GM23338 (cell line): Measurements from ENCODE around the gene CSTF1. TPM values are rescaled to one million over a fixed set of nuclear protein-coding genes. Genes with fewer than 3 reads are reported as not detected.

Experiments
- ATAC-seq: fragments of 200-7000 bp; cut with Tn5 transposase; 3 replicates; pipeline ENCODE4 v1.9.1; 2020
- DNase-seq: peaks from one replicate; pipeline ENCODE4 v3.0.0-alpha.2; 2015; ENCODE audit warnings: low spot score
- H2AFZ ChIP-seq: fragments of 200-600 bp; sonication (generic); 2 replicates; pipeline ENCODE4 v1.8.0; 2016; ENCODE audit warnings: antibody characterized with exemption, mild to moderate bottlenecking, moderate library complexity
- H3F3A ChIP-seq: fragments of 200-600 bp; sonication (generic); replicated peaks from 2 replicates; pipeline ENCODE4 v1.8.0; 2017; ENCODE audit warnings: antibody characterized with exemption, mixed run types, low read depth
- H3K27ac ChIP-seq: fragments of 200-600 bp; sonication (generic); 2 replicates; pipeline ENCODE4 v1.6.1; 2016; ENCODE audit warnings: low read depth
- H3K27me3 ChIP-seq: fragments of 200-600 bp; sonication (generic); 2 replicates; pipeline ENCODE4 v1.8.0; 2016; ENCODE audit warnings: mild to moderate bottlenecking, mixed run types, moderate library complexity; ENCODE audit not compliant: insufficient read depth
- H3K36me3 ChIP-seq: fragments of 200-600 bp; sonication (generic); 2 replicates; pipeline ENCODE4 v1.8.0; 2016; ENCODE audit warnings: mild to moderate bottlenecking; ENCODE audit not compliant: insufficient read depth
- H3K4me1 ChIP-seq: fragments of 200-600 bp; sonication (generic); 2 replicates; pipeline ENCODE4 v1.8.0; 2016; ENCODE audit warnings: mild to moderate bottlenecking, moderate library complexity; ENCODE audit not compliant: insufficient read depth
- H3K4me2 ChIP-seq: fragments of 200-600 bp; sonication (generic); 2 replicates; pipeline ENCODE4 v1.7.1; 2017; ENCODE audit warnings: mixed run types
- H3K4me3 ChIP-seq: fragments of 200-600 bp; sonication (generic); 2 replicates; pipeline ENCODE4 v1.6.1; 2016; ENCODE audit warnings: mixed run types
- H3K79me2 ChIP-seq: fragments of 200-600 bp; sonication (generic); replicated peaks from 2 replicates; pipeline ENCODE4 v1.8.0; 2017; ENCODE audit warnings: mild to moderate bottlenecking; ENCODE audit not compliant: insufficient read depth
- H3K9me2 ChIP-seq: fragments of 200-600 bp; sonication (generic); 2 replicates; pipeline ENCODE4 v1.8.0; 2017; ENCODE audit not compliant: insufficient read depth
- H4K20me1 ChIP-seq: fragments of 200-600 bp; sonication (generic); replicated peaks from 2 replicates; pipeline ENCODE4 v1.8.0; 2017; ENCODE audit warnings: mild to moderate bottlenecking; ENCODE audit not compliant: insufficient read depth
- H3K27ac Mint-ChIP-seq: 2 replicates; pipeline ENCODE4 v1.8.0; 2020; ENCODE audit warnings: inconsistent platforms, mild to moderate bottlenecking, moderate library complexity, mixed read lengths
- H3K27me3 Mint-ChIP-seq: 3 replicates; pipeline ENCODE4 v1.8.0; 2022; ENCODE audit warnings: low read depth, mild to moderate bottlenecking, moderate library complexity, mixed read lengths, inconsistent platforms; ENCODE audit not compliant: insufficient read depth, poor library complexity
- H3K36me3 Mint-ChIP-seq: 3 replicates; pipeline ENCODE4 v1.8.0; 2021; ENCODE audit warnings: low read depth, mild to moderate bottlenecking, inconsistent platforms, moderate library complexity, mixed read lengths
- H3K4me1 Mint-ChIP-seq: 3 replicates; pipeline ENCODE4 v1.8.0; 2020; ENCODE audit warnings: mild to moderate bottlenecking, inconsistent platforms, mixed read lengths
- H3K4me3 Mint-ChIP-seq: 3 replicates; pipeline ENCODE4 v1.8.0; 2021; ENCODE audit warnings: moderate library complexity, mild to moderate bottlenecking, inconsistent platforms, mixed read lengths
- H3K9me3 Mint-ChIP-seq: 3 replicates; pipeline ENCODE4 v1.8.0; 2020; ENCODE audit warnings: moderate library complexity, mild to moderate bottlenecking, inconsistent platforms, mixed read lengths
- CREB1 ChIP-seq: fragments of 250-450 bp; sonication (Bioruptor Pico); IDR thresholded peaks from 2 replicates; pipeline ENCODE4 v1.5.0; 2020; ENCODE audit warnings: low read depth, mild to moderate bottlenecking, moderate library complexity
- ETS1 ChIP-seq: IDR thresholded peaks from 2 replicates; pipeline ENCODE4 v1.6.1; 2016; ENCODE audit warnings: antibody characterized with exemption
- EZH2 ChIP-seq: fragments of 200-600 bp; sonication (generic); IDR thresholded peaks from one replicate; pipeline ENCODE4 v1.8.0; 2017; ENCODE audit warnings: antibody characterized with exemption, mild to moderate bottlenecking, low read depth; ENCODE audit not compliant: unreplicated experiment
- EZH2phosphoT487 ChIP-seq: fragments of 200-600 bp; sonication (generic); IDR thresholded peaks from one replicate; pipeline ENCODE4 v1.8.1; 2018; ENCODE audit warnings: antibody characterized with exemption; ENCODE audit not compliant: unreplicated experiment
- JUNB ChIP-seq: IDR thresholded peaks from one replicate; pipeline ENCODE4 v1.6.1; 2016; ENCODE audit warnings: antibody characterized with exemption; ENCODE audit not compliant: unreplicated experiment
- NANOG ChIP-seq: IDR thresholded peaks from 2 replicates; pipeline ENCODE4 v1.6.1; 2016; ENCODE audit warnings: antibody characterized with exemption, borderline replicate concordance
- POLR2AphosphoS5 ChIP-seq: IDR thresholded peaks from 2 replicates; pipeline ENCODE4 v1.6.1; 2016; ENCODE audit warnings: antibody characterized with exemption, low read depth
- STAT1 ChIP-seq: IDR thresholded peaks from one replicate; pipeline ENCODE4 v1.6.1; 2016; ENCODE audit warnings: antibody characterized with exemption; ENCODE audit not compliant: unreplicated experiment
- ZNF114 ChIP-seq: fragments of 250-450 bp; sonication (Bioruptor Pico); IDR thresholded peaks from 2 replicates; pipeline ENCODE4 v1.5.0; 2020; ENCODE audit warnings: mild to moderate bottlenecking, moderate library complexity
- ZNF331 ChIP-seq: fragments of 250-450 bp; sonication (Bioruptor Pico); IDR thresholded peaks from 2 replicates; pipeline ENCODE4 v1.5.0; 2020; ENCODE audit warnings: low read depth, mild to moderate bottlenecking, moderate library complexity
- ZNF462 ChIP-seq: fragments of 250-450 bp; sonication (Bioruptor Pico); IDR thresholded peaks from 2 replicates; pipeline ENCODE4 v1.5.0; 2020; ENCODE audit warnings: mild to moderate bottlenecking, moderate library complexity
- polyA plus RNA-seq: library from polyadenylated mRNA; unstranded; fragments of >200 nt; fragmentation: Nextera tagmentation; extraction: Ambion mirVana; gene quantifications from 2 replicates; pipeline ENCODE4 v1.2.1, GENCODE V29; 2016
- total RNA-seq: library from RNA; depleted of rRNA; stranded (reverse); fragments of >200 nt; shearing (Covaris generic); gene quantifications from 2 replicates; pipeline ENCODE4 v1.2.3, GENCODE V29; 2014
- TF ChIP-seq, protein P1 (sequence below), 2 experiments: fragments of 200-600 bp in 1 of 2; sonication (generic) in 1 of 2; conservative IDR thresholded peaks; 2 replicates each; pipeline versions ENCODE4 v1.5.1 to v1.6.1; 2016 to 2017; ENCODE audit warnings: antibody characterized with exemption in 2 of 2, low read depth in 2 of 2, mild to moderate bottlenecking in 2 of 2, moderate library complexity in 1 of 2
- TF ChIP-seq, protein P2 (sequence below): IDR thresholded peaks from one replicate; pipeline ENCODE4 v1.6.1; 2018; ENCODE audit warnings: antibody characterized with exemption; ENCODE audit not compliant: unreplicated experiment

Gene CSTF1
- total and polyA plus RNA-seq, 2 experiments from 2014 or later, result 21.5 to 62.3 TPM

DNA sequence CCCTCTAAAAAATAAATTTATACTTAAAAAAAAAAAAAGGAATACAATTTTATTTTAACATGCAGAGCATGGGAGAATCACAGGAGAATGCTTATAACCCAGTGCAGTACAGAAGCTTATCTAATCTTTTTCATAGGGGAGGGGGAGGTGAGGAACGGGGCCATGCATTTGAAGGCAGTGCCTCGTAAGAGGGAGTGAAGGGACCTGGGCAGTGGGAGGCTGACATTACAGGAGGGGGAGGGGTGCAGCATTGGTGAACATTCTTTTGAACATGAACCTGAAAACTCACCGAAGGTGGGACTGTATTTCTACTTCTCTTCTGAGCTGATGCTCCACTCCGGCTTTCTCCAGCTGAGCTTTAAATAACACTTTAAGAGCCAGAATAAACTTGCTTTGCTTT, 9.7 kb upstream of the CSTF1 start:
- H3K79me2 ChIP-seq, result peaks cover 99% of the 10 kb centered on the region
- H3K27ac ChIP-seq, result no peak overlapping the region
- Mint-ChIP-seq H3K9me3 (no peaks in the 10 kb centered on the region), H3K27ac (no peak overlapping the region), H3K4me3 (no peak overlapping the region), H3K36me3 (peaks cover 89% of the 10 kb centered on the region), H3K4me1 (peaks cover 2% of the 10 kb centered on the region; the same call in 2 of the 3 replicates), H3K27me3 (peaks cover 5% of the 10 kb centered on the region)
- DNase-seq (no peak), ATAC-seq (no peak)
- no peaks in the 10 kb centered on the region for H3K27me3 ChIP-seq
- H3K4me3 ChIP-seq, result no peak overlapping the region
- H3K36me3 ChIP-seq, result peaks cover 88% of the 10 kb centered on the region
- no peak overlapping the region for H2AFZ ChIP-seq
- no peaks in the 10 kb centered on the region for H3K4me1 ChIP-seq
- H3K4me2 ChIP-seq, result no peak overlapping the region
- no peaks in the 10 kb centered on the region for H3F3A ChIP-seq
- H4K20me1 ChIP-seq, result peaks cover 30% of the 10 kb centered on the region
- TF ChIP-seq, protein P1, sequence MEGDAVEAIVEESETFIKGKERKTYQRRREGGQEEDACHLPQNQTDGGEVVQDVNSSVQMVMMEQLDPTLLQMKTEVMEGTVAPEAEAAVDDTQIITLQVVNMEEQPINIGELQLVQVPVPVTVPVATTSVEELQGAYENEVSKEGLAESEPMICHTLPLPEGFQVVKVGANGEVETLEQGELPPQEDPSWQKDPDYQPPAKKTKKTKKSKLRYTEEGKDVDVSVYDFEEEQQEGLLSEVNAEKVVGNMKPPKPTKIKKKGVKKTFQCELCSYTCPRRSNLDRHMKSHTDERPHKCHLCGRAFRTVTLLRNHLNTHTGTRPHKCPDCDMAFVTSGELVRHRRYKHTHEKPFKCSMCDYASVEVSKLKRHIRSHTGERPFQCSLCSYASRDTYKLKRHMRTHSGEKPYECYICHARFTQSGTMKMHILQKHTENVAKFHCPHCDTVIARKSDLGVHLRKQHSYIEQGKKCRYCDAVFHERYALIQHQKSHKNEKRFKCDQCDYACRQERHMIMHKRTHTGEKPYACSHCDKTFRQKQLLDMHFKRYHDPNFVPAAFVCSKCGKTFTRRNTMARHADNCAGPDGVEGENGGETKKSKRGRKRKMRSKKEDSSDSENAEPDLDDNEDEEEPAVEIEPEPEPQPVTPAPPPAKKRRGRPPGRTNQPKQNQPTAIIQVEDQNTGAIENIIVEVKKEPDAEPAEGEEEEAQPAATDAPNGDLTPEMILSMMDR (conservative IDR thresholded peaks at IDR 0.05; ENCODE audit: low read depth in 2 of 2), result no peak
- TF ChIP-seq NANOG (no peak), ZNF331 (CRISPR knock-in tag) (no peak), ZNF462 (CRISPR knock-in tag) (no peak), STAT1 (no peak), POLR2AphosphoS5 (no peak), CREB1 (CRISPR knock-in tag) (no peak), ZNF114 (no peak), ETS1 (no peak), EZH2 (no peak), EZH2phosphoT487 (no peak), JUNB (no peak)
- TF ChIP-seq, protein P2, sequence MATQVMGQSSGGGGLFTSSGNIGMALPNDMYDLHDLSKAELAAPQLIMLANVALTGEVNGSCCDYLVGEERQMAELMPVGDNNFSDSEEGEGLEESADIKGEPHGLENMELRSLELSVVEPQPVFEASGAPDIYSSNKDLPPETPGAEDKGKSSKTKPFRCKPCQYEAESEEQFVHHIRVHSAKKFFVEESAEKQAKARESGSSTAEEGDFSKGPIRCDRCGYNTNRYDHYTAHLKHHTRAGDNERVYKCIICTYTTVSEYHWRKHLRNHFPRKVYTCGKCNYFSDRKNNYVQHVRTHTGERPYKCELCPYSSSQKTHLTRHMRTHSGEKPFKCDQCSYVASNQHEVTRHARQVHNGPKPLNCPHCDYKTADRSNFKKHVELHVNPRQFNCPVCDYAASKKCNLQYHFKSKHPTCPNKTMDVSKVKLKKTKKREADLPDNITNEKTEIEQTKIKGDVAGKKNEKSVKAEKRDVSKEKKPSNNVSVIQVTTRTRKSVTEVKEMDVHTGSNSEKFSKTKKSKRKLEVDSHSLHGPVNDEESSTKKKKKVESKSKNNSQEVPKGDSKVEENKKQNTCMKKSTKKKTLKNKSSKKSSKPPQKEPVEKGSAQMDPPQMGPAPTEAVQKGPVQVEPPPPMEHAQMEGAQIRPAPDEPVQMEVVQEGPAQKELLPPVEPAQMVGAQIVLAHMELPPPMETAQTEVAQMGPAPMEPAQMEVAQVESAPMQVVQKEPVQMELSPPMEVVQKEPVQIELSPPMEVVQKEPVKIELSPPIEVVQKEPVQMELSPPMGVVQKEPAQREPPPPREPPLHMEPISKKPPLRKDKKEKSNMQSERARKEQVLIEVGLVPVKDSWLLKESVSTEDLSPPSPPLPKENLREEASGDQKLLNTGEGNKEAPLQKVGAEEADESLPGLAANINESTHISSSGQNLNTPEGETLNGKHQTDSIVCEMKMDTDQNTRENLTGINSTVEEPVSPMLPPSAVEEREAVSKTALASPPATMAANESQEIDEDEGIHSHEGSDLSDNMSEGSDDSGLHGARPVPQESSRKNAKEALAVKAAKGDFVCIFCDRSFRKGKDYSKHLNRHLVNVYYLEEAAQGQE, result no peak
- no peaks in the 10 kb centered on the region for H3K9me2 ChIP-seq
